Ascending aorta (tissue), 2 donors: ENCODE data around the gene SCO2. TPM values are rescaled to one million over a fixed set of nuclear protein-coding genes. Genes with fewer than 3 reads are reported as not detected.

Experiments
- DNase-seq, 2 donors: peaks; one replicate each; pipeline ENCODE4 v3.0.0-alpha.2; 2019; ENCODE audit warnings: low spot score in 2 of 2
- H3K27ac ChIP-seq, 2 donors: fragments of 200-600 bp; sonication (generic); one replicate each; pipeline ENCODE4 v1.5.1; 2016 to 2017; ENCODE audit warnings: mild to moderate bottlenecking in 1 of 2
- H3K27me3 ChIP-seq: fragments of 200-600 bp; sonication (generic); one replicate; pipeline ENCODE4 v1.5.1; 2017
- H3K36me3 ChIP-seq, 2 donors: fragments of 200-600 bp; sonication (generic); one replicate each; pipeline ENCODE4 v1.5.1; 2016
- H3K4me1 ChIP-seq, 2 donors: fragments of 200-600 bp; sonication (generic); one replicate each; pipeline ENCODE4 v1.5.1; 2016 to 2017; ENCODE audit warnings: mild to moderate bottlenecking in 1 of 2
- H3K4me3 ChIP-seq, 2 donors: fragments of 200-600 bp; sonication (generic); one replicate each; pipeline ENCODE4 v1.5.1; 2016 to 2017; ENCODE audit warnings: mild to moderate bottlenecking in 1 of 2
- H3K9me3 ChIP-seq, 2 donors: fragments of 200-600 bp; sonication (generic); one replicate each; pipeline ENCODE4 v1.5.1; 2016
- intact Hi-C: fragments of 100-400 bp; cut with DNase I; formaldehyde crosslinking; loops from one replicate; pipeline ENCODE4 v1.15.1; 2023
- total RNA-seq: library from RNA; depleted of rRNA; stranded (reverse); fragments of >200 nt; gene quantifications from one replicate; pipeline ENCODE4 v1.1.0, GENCODE V29; 2016
- TF ChIP-seq, protein P1 (sequence below), 3 experiments: fragments of 200-600 bp in 2 of 3; fragments of 450-650 bp in 1 of 3; sonication (generic) in 2 of 3; IDR thresholded peaks; one replicate each; pipeline ENCODE4 v1.5.1; 2016 to 2019; ENCODE audit warnings: antibody characterized with exemption in 3 of 3, mild to moderate bottlenecking in 1 of 3, moderate library complexity in 1 of 3

Gene SCO2
- total RNA-seq, 1 donor from 2014 or later, result not detected

GRCh38 chr22:50529897-50530579, 4.6 kb upstream of the SCO2 start, which contains the start of gene TYMP:
Gene TYMP, minus strand, starts transcription at chr22:50530012. Its CDS starts 303 bp downstream, at chr22:50529709.
- Histone ChIP-seq H3K4me1 (peaks cover 18 to 31% of the 10 kb centered on the region in 2 donors), H3K27ac (peak within 1 kb of the TSS; percentile 80 to 91), H3K9me3 (no peaks in the 10 kb centered on the region), H3K27me3 (peaks cover 11% of the 10 kb centered on the region), H3K36me3 (no peaks in the 10 kb centered on the region), H3K4me3 (peak within 1 kb of the TSS; percentile 61 to 78)
- intact Hi-C loops, result loop anchor here (5.0 kb wide), 1 partner anchor 97 kb away; the partner anchor contains the start of gene ARSA
- TF ChIP-seq, protein P1, sequence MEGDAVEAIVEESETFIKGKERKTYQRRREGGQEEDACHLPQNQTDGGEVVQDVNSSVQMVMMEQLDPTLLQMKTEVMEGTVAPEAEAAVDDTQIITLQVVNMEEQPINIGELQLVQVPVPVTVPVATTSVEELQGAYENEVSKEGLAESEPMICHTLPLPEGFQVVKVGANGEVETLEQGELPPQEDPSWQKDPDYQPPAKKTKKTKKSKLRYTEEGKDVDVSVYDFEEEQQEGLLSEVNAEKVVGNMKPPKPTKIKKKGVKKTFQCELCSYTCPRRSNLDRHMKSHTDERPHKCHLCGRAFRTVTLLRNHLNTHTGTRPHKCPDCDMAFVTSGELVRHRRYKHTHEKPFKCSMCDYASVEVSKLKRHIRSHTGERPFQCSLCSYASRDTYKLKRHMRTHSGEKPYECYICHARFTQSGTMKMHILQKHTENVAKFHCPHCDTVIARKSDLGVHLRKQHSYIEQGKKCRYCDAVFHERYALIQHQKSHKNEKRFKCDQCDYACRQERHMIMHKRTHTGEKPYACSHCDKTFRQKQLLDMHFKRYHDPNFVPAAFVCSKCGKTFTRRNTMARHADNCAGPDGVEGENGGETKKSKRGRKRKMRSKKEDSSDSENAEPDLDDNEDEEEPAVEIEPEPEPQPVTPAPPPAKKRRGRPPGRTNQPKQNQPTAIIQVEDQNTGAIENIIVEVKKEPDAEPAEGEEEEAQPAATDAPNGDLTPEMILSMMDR (IDR thresholded peaks at IDR 0.05), result no peak
- DNase-seq, result peak in 1 of 2 donors; percentile 88

GRCh38 chr22:50529416-50529896, 4.1 kb upstream of the SCO2 start:
- peaks cover 18 to 37% of the 10 kb centered on the region in 2 donors for H3K4me1 ChIP-seq
- H3K27ac ChIP-seq, result peak overlapping the region; percentile 80 to 91
- intact Hi-C loops, result loop anchor here (5.0 kb wide), 1 partner anchor 98 kb away; the partner anchor contains the start of gene ARSA
- no peak for DNase-seq
- H3K9me3 ChIP-seq, result no peaks in the 10 kb centered on the region
- H3K36me3 ChIP-seq, result no peaks in the 10 kb centered on the region
- H3K4me3 ChIP-seq, result peak overlapping the region; percentile 61 to 78
- TF ChIP-seq, protein P1 (IDR thresholded peaks at IDR 0.05), result no peak
- H3K27me3 ChIP-seq, result peaks cover 11% of the 10 kb centered on the region

- intact Hi-C loops, result loop anchor here (5.0 kb wide), 1 partner anchor 98 kb away; the partner anchor contains the start of gene ARSA
- H3K9me3 ChIP-seq, result no peaks in the 10 kb centered on the region
- peaks cover 0 to 3% of the 10 kb centered on the region in 2 donors for H3K36me3 ChIP-seq
- peaks cover 11% of the 10 kb centered on the region for H3K27me3 ChIP-seq
- H3K4me1 ChIP-seq, result peaks cover 18 to 40% of the 10 kb centered on the region in 2 donors
- peak overlapping the region; percentile 80 to 91 for H3K27ac ChIP-seq
- TF ChIP-seq, protein P1 (IDR thresholded peaks at IDR 0.05), result no peak
- DNase-seq, result no peak
- peak overlapping the region in 1 of 2 donors; percentile 78 for H3K4me3 ChIP-seq
Measured at GRCh38 chr22:50528682-50529415, 3.5 kb upstream of the SCO2 start.

GRCh38 chr22:50527921-50528681, 2.7 kb upstream of the SCO2 start:
- TF ChIP-seq, protein P1 (IDR thresholded peaks at IDR 0.05), result no peak
- peaks cover 18 to 40% of the 10 kb centered on the region in 2 donors for H3K4me1 ChIP-seq
- intact Hi-C loops, result loop anchor here (5.0 kb wide), 1 partner anchor 99 kb away; the partner anchor contains the start of gene ARSA

More at GRCh38 chr22:50527921-50528681, 2.7 kb upstream of the SCO2 start:
- no peak for DNase-seq
- Histone ChIP-seq H3K36me3 (peaks cover under 1 to 11% of the 10 kb centered on the region in 2 donors), H3K27me3 (peaks cover 11% of the 10 kb centered on the region), H3K27ac (peak overlapping the region in 1 of 2 donors; percentile 80), H3K4me3 (peak overlapping the region in 1 of 2 donors; percentile 78), H3K9me3 (no peaks in the 10 kb centered on the region)
